ENCODE data around the gene DDX42.
"Not testable (repeated sequence)": the region's sequence is repeated elsewhere in the genome, so short reads cannot be mapped to it uniquely, and the experiment has no call there.

Gene DDX42

GRCh38 chr17:63859257-63859656 is 85.3 kb downstream of the DDX42 start:
- TF ChIP-seq, protein P1, sequence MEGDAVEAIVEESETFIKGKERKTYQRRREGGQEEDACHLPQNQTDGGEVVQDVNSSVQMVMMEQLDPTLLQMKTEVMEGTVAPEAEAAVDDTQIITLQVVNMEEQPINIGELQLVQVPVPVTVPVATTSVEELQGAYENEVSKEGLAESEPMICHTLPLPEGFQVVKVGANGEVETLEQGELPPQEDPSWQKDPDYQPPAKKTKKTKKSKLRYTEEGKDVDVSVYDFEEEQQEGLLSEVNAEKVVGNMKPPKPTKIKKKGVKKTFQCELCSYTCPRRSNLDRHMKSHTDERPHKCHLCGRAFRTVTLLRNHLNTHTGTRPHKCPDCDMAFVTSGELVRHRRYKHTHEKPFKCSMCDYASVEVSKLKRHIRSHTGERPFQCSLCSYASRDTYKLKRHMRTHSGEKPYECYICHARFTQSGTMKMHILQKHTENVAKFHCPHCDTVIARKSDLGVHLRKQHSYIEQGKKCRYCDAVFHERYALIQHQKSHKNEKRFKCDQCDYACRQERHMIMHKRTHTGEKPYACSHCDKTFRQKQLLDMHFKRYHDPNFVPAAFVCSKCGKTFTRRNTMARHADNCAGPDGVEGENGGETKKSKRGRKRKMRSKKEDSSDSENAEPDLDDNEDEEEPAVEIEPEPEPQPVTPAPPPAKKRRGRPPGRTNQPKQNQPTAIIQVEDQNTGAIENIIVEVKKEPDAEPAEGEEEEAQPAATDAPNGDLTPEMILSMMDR (IDR thresholded peaks at IDR 0.05; ENCODE audit: low read depth, low read length): no peak
- no peak for DNase-seq (ENCODE audit: extremely low read depth, low read depth)

- DNase-seq (ENCODE audit: extremely low read depth, low read depth): not testable (repeated sequence)
- TF ChIP-seq, protein P1 (IDR thresholded peaks at IDR 0.05; ENCODE audit: low read depth, low read length): peak; percentile 5
Measured at GRCh38 chr17:63866625-63867024, 92.7 kb downstream of the DDX42 start.

Measured in AG09319 (cell line).